Measurements from ENCODE around the gene CYBC1. TPM values are rescaled to one million over a fixed set of nuclear protein-coding genes. Genes with fewer than 3 reads are reported as not detected.

Gene CYBC1
- total and polyA plus RNA-seq, 2 donors (not counting 1 experiment from before 2014, with no cell fraction given) = 62.7 to 64.1 TPM

DNA sequence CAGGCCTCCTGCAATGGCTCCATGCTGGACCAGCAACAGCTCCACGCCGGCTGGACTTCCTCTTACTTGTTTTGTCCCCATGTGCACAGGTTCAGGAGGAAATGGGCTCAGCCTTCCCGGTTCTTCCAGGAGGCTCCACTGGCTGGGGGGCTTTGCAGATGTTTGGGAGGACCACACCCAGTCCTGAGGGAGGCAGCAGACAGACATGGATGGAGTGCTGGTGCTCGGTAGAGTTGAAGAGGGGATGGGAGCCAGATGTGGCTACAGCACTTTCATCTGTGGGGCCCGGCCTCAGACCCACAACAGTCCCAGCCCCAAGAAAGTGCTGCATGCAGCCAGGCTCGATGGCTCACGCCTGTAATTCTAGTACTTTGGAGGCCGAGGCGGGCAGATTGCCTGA, 29.8 kb upstream of the CYBC1 start:
- H4K20me1 ChIP-seq (ENCODE audit: control insufficient read depth, extremely low read depth, insufficient read depth, low read length) = no peaks in the 10 kb centered on the region
- no peaks in the 10 kb centered on the region for H3K27me3 ChIP-seq (ENCODE audit: control insufficient read depth, insufficient read depth, low read length)
- H3K4me3 ChIP-seq (replicated peaks in 1 of 4; ENCODE audit: control extremely low read depth in 1 of 4, insufficient read depth in 1 of 4, low read depth in 3 of 4, low read length in 4 of 4) = no peak overlapping the region
- H3K79me2 ChIP-seq (ENCODE audit: control insufficient read depth, insufficient read depth, low read length) = no peaks in the 10 kb centered on the region
- peaks cover 13% of the 10 kb centered on the region for H3K36me3 ChIP-seq (ENCODE audit: control insufficient read depth, insufficient read depth, low read length)
- H3K9ac ChIP-seq (ENCODE audit: insufficient read depth, low read length) = no peak overlapping the region
- no peak for TF ChIP-seq EZH2 (IDR thresholded peaks at IDR 0.05; ENCODE audit: low read length, missing control alignments)
- TF ChIP-seq, protein P1, sequence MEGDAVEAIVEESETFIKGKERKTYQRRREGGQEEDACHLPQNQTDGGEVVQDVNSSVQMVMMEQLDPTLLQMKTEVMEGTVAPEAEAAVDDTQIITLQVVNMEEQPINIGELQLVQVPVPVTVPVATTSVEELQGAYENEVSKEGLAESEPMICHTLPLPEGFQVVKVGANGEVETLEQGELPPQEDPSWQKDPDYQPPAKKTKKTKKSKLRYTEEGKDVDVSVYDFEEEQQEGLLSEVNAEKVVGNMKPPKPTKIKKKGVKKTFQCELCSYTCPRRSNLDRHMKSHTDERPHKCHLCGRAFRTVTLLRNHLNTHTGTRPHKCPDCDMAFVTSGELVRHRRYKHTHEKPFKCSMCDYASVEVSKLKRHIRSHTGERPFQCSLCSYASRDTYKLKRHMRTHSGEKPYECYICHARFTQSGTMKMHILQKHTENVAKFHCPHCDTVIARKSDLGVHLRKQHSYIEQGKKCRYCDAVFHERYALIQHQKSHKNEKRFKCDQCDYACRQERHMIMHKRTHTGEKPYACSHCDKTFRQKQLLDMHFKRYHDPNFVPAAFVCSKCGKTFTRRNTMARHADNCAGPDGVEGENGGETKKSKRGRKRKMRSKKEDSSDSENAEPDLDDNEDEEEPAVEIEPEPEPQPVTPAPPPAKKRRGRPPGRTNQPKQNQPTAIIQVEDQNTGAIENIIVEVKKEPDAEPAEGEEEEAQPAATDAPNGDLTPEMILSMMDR (conservative IDR thresholded peaks at IDR 0.05 in 1 of 2, IDR thresholded peaks at IDR 0.05 in 1 of 2; ENCODE audit: low read depth in 1 of 2, low read length in 2 of 2) = no peak
- no peak overlapping the region for H3K4me2 ChIP-seq (ENCODE audit: extremely low read depth, insufficient read depth, low read length)
- H3K9me3 ChIP-seq (ENCODE audit: control insufficient read depth, insufficient read depth, low read depth, low read length) = no peaks in the 10 kb centered on the region
- no peak overlapping the region for H2AFZ ChIP-seq (ENCODE audit: low read length)
- H3K4me1 ChIP-seq (ENCODE audit: control insufficient read depth, extremely low read depth, insufficient read depth, low read length) = no peaks in the 10 kb centered on the region
- no peak overlapping the region for H3K27ac ChIP-seq (ENCODE audit: insufficient read depth, low read length)
- no peak for DNase-seq (ENCODE audit: low read depth in 2 of 2)

DNA sequence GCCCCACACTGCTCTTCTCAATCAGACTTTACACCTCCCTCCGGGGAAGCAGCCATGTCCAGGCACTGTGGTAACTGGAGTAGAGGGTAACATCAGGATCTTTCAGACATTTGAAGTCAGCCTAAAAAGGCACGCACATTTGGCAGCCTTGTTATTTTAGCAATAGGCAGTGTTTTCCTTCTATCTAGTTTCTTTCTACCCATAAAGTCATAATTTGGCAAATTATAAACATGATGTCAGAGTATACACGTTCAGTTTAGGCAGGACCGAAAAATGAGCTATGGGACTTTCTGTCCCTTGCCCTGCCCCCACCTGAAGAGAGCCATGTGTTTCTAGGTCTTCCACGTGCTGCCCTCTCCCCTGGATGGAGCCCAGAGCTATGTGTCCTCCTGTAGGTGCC, 29.1 kb upstream of the CYBC1 start:
- Histone ChIP-seq H3K4me3 (replicated peaks in 1 of 4; ENCODE audit: control extremely low read depth in 1 of 4, insufficient read depth in 1 of 4, low read depth in 3 of 4, low read length in 4 of 4) (no peak overlapping the region), H3K9ac (ENCODE audit: insufficient read depth, low read length) (no peak overlapping the region), H4K20me1 (ENCODE audit: control insufficient read depth, extremely low read depth, insufficient read depth, low read length) (no peaks in the 10 kb centered on the region), H3K4me2 (ENCODE audit: extremely low read depth, insufficient read depth, low read length) (no peak overlapping the region), H3K27me3 (ENCODE audit: control insufficient read depth, insufficient read depth, low read length) (no peaks in the 10 kb centered on the region), H3K9me3 (ENCODE audit: control insufficient read depth, insufficient read depth, low read depth, low read length) (no peaks in the 10 kb centered on the region), H2AFZ (ENCODE audit: low read length) (no peak overlapping the region), H3K79me2 (ENCODE audit: control insufficient read depth, insufficient read depth, low read length) (no peaks in the 10 kb centered on the region), H3K4me1 (ENCODE audit: control insufficient read depth, extremely low read depth, insufficient read depth, low read length) (no peaks in the 10 kb centered on the region), H3K27ac (ENCODE audit: insufficient read depth, low read length) (no peak overlapping the region), H3K36me3 (ENCODE audit: control insufficient read depth, insufficient read depth, low read length) (peaks cover 11% of the 10 kb centered on the region)
- TF ChIP-seq EZH2 (IDR thresholded peaks at IDR 0.05; ENCODE audit: low read length, missing control alignments) = no peak
- TF ChIP-seq, protein P1 (conservative IDR thresholded peaks at IDR 0.05 in 1 of 2, IDR thresholded peaks at IDR 0.05 in 1 of 2; ENCODE audit: low read depth in 1 of 2, low read length in 2 of 2) = no peak
- no peak for DNase-seq (ENCODE audit: low read depth in 2 of 2)

DNA sequence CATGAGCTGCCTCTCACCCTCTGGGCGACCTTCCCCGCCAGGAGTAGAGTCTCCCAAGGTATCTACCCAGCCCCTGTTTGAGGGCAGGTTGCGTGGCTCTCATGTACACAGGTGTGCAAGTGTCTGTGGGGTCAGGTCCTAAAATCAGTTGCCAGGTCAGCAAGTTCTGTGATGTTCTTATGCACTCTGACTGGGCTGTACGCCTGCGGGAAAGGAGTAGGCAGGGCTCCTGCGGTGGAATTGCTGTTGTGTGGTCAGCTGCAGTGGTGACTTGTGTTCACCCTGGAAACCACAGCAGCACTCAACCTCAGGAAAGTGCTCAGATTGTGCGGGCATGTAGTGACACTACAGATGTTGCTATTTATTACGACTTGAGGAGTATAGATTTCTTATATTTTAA, 27.4 kb upstream of the CYBC1 start:
- H3K36me3 ChIP-seq (ENCODE audit: control insufficient read depth, insufficient read depth, low read length) = peaks cover 8% of the 10 kb centered on the region
- no peak overlapping the region for H3K27ac ChIP-seq (ENCODE audit: insufficient read depth, low read length)
- TF ChIP-seq, protein P1 (conservative IDR thresholded peaks at IDR 0.05 in 1 of 2, IDR thresholded peaks at IDR 0.05 in 1 of 2; ENCODE audit: low read depth in 1 of 2, low read length in 2 of 2) = no peak
- TF ChIP-seq EZH2 (IDR thresholded peaks at IDR 0.05; ENCODE audit: low read length, missing control alignments) = no peak
- no peaks in the 10 kb centered on the region for H3K4me1 ChIP-seq (ENCODE audit: control insufficient read depth, extremely low read depth, insufficient read depth, low read length)
- no peaks in the 10 kb centered on the region for H3K27me3 ChIP-seq (ENCODE audit: control insufficient read depth, insufficient read depth, low read length)
- no peaks in the 10 kb centered on the region for H3K9me3 ChIP-seq (ENCODE audit: control insufficient read depth, insufficient read depth, low read depth, low read length)
- no peak overlapping the region for H3K4me3 ChIP-seq (replicated peaks in 1 of 4; ENCODE audit: control extremely low read depth in 1 of 4, insufficient read depth in 1 of 4, low read depth in 3 of 4, low read length in 4 of 4)
- peak in 1 of 2 donors; percentile 28 for DNase-seq (ENCODE audit: low read depth in 2 of 2)
- no peaks in the 10 kb centered on the region for H3K79me2 ChIP-seq (ENCODE audit: control insufficient read depth, insufficient read depth, low read length)
- no peak overlapping the region for H2AFZ ChIP-seq (ENCODE audit: low read length)
- H3K9ac ChIP-seq (ENCODE audit: insufficient read depth, low read length) = no peak overlapping the region
- no peaks in the 10 kb centered on the region for H4K20me1 ChIP-seq (ENCODE audit: control insufficient read depth, extremely low read depth, insufficient read depth, low read length)
- H3K4me2 ChIP-seq (ENCODE audit: extremely low read depth, insufficient read depth, low read length) = no peak overlapping the region

Measured in fibroblast of lung (primary cell).